HG03571 (cell line): ENCODE data around the gene PLSCR1.
"Not testable (repeated sequence)": the region's sequence is repeated elsewhere in the genome, so short reads cannot be mapped to it uniquely, and the experiment has no call there.

Source experiments
- ATAC-seq: cut with Tn5 transposase; IDR thresholded peaks from one replicate; pipeline ENCODE4 v1.9.1; 2021; ENCODE audit not compliant: unreplicated experiment

Gene PLSCR1

DNA sequence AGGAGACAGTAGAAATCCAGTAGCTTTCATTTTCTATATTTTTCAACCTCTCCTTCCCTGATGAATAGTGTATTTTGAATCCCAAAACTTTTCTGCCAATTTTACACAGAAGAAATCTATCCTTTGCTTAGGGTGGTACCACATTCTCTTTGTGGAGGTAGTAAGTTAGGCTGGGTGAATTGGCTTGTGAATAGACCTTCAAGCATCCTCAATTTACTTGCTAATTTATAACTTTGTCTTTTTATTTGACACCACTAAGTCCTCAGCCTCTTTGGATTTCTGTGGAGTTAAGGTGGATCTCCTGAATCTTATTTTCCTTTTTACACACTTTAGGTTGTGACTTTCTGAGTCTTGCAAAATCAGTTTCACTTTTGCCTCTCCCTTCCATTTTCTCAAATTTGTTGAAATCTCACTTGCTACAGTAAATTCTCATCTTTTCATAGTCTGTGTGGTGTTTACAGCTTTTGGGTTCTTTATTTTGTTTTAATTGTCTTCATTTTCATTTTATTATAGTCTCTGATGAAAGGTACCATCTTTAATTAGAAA lies 5.7 kb upstream of the PLSCR1 start:
- ATAC-seq, result no peak

DNA sequence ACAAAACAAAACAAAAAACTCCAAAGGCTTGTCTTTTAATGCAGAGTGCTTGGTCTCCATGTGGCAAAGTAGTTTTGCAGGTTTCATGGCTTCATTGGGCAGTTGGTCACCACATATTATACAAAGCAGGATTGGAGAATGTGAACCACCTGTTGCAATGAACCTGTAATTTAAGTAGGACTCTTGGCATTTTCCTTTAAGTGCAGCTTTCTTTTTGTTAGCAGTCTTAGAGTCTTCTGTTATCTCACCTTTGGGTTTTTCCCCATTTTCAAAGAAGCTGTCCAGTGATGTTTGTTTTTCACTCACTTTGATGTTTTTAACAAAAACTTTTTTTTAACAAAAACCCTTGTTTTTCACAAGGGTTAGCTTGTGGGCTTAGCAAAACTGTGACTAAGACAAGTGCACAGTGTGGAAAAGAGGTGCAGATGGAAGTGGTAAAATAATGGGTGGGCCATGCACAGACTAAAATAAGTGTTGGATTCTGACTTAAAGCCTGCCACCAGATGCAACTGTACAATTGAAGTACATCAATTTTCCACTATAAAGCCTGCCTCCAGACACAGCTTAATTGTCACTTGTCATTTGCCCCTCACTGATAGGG lies 2.9 kb upstream of the PLSCR1 start:
- ATAC-seq, result no peak

DNA sequence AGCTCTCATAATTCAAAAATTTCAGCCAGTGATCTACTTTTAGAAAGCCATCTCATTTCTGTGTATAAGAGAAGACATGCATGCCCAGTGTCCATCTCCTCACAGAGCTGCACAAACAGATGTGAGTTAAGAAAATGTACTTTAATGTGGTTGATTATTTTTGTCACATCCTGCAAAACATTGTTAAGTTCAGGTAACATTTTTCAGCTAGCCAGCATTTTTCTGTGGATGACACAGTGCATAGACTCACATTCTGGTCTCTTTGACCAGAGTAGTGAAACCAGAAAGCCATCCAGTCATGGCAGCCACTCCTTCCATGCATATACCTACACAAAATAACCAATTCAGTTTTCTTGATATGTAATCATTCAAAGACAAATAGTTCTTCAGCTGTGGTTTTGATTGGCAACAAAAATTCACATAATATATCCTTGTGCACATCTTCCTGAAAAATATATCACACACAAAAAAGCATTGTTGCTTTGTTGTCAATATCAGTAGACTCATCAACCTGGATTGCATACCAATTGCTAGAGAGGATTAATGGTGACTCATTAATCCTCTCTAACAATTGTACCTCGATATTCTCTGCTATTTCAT lies 2.1 kb upstream of the PLSCR1 start:
- ATAC-seq, result no peak

DNA sequence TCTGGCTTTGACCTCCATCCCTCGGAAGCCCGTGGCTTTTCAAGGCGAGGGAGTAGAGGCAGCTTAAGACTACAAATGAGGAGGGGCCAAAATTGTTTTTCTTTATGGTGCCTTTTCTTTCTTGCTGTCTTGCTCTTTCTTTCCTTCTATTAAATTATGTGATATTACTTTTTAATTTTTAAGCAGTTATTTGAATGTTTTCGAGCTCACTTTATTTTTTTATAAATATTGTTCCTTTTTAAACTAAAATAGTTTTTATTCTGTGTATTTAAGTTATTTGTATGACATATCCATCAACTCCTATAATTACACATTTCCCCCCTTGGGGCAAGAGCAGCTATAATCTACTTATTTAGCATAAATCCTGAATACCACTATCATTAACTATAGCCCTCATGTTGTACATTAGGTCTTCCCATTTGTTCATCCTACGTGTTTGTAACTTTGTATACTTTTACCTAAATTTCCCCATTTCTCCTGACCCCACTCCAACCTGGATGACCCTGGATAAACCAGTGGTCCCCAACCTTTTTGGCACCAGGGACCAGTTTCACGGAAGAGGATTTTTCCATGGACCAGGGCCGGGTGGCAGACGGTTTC lies 622 bp upstream of the PLSCR1 start:
- no peak for ATAC-seq

DNA sequence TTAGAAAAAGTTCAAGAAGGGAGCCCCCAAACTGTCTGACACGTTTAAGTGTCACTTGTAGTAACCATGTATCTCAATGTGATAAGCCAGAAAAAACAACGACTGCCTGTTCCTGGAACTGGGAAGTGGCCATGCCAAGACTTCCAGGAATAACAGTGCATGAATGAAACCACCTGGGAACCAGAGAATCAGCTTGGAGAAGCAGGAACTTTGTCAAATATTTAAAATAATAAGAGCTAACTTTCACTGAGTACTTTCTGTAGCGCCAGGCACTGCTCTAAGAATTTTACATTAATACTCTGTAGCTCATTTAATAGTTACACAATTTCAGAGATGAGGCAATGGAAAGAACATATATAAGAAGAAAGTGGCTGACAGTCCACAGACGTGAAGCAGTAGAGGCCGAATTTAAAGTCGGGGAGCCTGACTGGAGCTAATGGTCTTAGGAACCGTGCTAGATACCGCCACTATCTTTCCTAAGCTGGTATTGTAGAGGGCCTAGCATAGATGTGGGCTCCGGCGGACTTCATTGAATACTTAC lies 876 bp downstream of the PLSCR1 start:
- ATAC-seq, result peak; percentile 6

DNA sequence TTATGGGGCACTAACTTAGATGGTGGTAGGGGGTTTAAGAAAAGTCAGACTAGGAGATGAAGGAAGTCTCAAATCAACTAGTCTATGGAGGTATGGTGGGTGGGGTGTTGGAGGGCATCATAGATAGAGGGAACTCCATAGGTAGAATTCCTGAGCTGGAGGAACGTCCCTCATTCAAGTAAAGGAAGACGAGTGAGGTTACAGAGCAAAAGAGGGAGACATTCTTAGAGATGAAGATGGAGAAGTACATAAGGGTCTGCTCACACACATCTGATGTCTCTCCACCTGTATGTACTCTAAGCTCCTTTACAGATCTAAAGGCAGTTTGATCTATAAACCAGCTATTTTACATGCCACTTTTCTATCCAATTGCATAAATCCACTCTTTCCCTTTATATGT lies 1.4 kb downstream of the PLSCR1 start:
- no peak for ATAC-seq

DNA sequence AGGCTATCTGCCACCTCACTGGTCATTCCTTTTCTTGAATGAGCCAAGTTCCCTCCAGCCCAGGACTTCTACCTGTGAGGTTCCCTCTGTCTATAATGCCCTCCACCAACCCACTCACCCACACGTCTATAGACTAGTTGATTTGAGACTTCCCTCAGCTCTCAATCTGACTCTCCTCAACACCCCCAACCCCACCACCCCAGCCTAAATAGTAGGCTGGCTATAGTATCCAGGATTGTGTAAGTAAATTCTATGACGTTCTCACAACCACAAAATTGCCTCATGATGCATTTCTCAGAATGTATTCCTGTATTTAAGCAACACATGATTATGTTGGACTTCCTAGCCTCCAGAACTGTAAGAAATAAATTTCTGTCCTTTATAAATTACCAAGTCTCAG lies 2.2 kb downstream of the PLSCR1 start:
- no peak for ATAC-seq

DNA sequence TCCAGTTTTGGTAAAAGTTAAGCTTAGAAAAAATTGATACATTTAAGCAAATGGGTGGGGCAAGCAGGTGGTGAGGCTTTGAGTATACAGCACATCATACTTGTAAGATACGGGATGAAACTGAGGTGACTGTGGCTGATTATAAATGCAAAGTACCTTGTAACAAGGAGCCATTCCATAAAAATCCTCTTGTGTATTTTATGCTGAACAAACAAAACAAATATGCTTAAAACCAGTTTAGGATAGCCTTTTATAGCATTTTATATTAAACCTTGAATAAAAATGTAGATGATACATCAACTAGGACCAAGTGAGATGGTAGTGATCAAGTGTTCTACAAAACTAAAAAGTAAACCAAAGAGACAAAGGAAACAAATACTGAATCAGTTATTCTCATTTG lies 3.4 kb downstream of the PLSCR1 start:
- ATAC-seq, result no peak

DNA sequence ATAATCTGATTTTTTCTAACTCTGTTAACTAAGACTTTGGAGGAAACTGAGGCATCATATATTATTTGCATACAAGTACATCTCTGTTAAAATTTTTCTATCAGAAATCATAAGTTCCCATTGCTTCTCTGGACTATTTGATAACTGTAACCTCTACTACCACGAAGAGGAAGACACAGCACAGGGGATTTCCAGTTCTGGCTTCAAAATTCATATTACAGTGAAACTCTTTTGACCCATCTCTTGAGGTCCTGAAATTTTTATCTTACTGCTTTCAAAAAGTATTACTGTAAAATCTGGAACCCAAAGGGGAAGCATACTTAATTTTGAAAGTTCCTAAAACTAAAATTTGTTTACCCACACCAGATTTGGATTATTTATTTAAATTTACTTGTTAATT lies 4.2 kb downstream of the PLSCR1 start:
- no peak for ATAC-seq

DNA sequence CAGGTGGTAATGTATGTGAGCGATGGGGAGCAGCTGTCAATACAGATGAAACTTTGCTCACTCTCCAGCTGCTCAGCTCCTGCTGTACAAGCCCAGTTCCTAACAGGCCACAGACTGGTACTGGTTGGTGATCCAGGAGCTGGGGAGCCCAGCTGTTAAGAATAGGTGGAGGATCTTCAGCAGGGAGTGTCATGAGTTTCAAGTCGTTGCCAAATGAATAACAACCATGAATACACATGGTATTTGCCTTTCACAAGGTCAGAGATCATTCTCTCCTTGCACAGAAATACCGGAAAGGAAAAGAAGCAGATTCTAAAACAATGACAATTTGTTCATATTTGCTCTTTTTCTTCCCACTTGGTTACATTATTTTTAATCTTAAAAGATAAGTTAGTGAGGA lies 5.1 kb downstream of the PLSCR1 start:
- ATAC-seq, result no peak

DNA sequence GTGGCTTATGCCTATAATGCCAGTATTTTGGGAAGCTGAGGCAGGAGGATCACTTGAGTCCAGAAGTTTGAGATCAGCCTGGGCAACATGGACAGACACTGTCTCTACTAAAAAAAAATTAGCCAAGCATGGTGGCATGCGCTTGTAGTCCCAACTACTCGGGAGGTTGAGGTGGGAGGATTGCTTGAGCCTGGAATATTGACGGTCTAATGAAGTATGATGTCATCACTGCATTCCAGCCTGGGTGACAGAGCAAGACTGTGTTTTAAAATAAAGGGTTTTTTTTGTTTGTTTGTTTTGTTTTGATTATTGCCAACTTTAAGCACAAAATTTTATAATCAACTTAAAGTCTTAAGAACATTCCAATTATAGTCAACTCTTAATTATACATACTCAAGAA lies 6.8 kb downstream of the PLSCR1 start:
- ATAC-seq, result no peak

DNA sequence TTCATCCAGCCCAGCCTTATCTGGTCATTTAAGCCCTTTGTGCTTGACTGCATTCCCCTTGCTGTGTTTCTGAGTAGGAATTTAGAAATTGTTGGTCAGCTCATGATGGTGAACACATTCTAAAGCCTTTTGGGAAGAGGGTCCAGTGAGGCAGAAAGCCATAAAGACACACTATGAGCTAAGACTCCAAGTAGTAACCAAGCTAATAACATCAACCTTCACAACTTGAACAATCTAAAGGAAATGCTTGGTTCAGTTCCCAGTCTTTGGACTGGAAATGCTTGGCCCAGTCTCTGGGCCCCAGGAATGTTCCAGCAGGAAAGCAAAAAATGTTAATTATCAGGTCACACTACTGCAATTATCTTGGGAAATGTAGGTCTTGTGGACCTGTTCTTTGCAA lies 7.7 kb downstream of the PLSCR1 start:
- ATAC-seq, result no peak

DNA sequence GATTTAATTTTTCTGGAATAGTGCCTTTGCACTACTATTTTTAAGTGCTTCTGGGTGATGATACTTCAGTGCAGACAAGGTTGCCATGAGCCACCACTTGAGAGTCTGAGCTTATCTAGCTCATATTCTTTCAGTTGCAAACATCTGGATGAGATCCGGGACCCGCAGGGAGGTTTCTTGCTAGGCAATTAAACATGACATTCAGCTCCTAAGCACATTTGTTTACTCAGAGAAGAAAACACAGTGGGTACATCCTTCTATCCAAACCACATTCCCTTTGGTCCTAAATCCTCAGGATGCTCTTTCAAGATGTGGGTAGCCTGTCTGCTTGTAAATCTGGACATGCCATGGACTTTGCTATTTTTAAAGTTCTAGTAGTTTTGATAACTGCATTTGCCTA lies 12.0 kb downstream of the PLSCR1 start:
- no peak for ATAC-seq

DNA sequence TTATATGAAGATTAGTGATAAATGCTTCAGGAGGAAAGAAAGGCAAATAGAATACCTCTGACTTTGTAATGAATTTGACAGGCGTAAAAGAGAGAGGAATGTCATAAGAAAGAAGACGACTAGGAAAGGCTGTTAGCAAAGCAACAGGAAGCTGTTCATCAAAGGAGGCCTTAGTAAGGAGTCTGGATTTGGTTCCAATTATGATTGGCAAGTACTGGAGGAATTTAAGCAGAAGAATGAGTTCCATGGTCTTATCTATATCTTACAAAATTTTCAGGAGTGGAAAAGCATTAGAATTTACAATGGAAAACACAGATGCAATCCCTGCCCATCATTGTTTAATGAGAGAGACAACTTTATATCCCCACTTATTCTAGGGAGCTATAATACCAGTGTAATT lies 13.8 kb downstream of the PLSCR1 start:
- no peak for ATAC-seq

DNA sequence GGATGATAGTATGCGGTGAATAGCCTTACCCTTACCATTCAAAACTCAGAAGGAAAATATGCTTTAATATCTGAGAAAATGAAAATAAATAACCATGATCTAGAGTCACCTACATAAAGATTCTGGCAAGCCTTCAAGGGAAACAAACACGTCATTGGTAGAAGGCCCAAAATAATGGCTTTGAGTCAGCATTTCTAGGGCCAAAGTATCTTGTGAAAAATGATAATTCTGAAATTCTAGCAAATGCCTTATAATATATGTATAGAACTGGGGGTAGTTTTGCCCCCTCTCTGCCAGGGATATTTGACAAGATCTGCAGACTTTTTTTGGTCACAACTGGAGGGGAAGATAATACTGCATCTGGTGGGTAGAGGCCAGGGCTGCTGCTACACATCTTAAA lies 15.4 kb downstream of the PLSCR1 start:
- ATAC-seq, result no peak

DNA sequence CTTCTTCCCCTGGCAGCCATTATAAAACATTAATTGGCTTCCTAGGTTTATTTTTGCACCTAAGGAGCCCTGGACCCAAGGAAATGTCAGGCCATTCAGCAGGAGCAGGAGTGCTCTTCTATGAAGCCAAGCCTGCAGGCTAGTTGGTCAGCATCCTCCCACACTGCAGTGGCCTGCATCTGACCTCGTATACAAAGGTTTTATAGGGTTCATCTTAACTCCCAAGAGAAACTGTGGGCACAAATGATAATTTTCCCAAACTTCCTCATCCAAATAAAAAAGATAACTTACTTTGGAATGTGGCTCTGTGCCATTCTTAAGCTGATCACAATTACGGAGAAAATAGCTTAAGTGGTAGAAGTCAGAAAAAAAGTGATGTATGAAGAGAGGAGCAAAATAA lies 19.4 kb downstream of the PLSCR1 start:
- no peak for ATAC-seq

DNA sequence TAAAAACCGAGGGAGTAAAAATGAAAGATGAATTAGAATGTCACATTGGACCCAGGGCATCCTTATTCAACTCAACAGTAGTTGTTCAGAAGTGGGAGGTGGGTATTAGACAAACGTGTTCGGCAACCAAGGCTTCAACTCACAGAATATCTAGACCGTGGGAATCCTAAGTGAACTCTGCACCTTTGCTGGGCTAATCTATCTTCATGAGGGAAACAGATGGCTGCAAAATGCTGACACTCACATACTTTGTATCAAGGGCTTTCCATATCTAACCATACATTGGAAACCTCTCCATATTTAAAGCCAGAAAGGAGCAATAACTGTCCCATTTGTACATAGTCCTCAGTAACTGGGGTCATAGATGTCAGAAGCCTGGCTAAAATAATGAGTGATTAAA lies 20.9 kb downstream of the PLSCR1 start:
- no peak for ATAC-seq

DNA sequence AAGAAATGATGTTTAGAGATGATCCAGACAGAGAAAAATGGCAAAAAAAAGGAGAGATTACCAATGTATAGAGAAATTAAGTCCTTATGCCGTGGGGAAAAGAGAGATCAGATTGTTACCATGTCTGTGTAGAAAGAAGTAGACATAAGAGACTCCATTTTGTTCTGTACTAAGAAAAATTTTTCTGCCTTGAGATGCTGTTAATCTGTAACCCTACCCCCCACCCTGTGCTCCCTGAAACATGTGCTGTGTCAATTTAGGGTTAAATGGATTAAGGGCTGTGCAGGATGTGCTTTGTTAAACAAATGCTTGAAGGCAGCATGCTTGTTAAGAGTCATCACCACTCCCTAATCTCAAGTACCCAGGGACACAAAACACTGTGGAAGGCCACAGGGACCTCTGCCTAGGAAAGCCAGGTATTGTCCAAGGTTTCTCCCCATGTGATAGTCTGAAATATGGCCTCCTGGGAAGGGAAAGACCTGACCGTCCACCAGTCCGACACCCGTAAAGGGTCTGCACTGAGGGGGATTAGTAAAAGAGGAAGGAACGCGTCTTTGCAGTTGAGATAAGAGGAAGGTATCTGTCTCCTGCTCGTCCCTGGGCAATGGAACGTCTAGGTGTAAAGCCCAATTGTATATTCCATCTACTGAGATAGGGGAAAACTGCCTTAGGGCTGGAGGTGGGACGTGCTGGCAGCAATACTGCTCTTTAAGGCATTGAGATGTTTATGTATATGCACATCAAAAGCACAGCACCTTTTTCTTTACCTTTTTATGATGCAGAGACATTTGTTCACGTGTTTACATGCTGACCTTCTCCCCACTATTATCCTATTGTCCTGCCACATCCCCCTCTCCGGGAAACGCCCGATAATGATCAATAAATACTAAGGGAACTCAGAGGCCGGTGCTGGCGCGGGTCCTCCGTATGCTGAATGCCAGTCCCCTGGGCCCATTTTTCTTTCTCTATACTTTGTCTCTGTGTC lies 21.9 kb downstream of the PLSCR1 start:
- ATAC-seq, result not testable (repeated sequence)

DNA sequence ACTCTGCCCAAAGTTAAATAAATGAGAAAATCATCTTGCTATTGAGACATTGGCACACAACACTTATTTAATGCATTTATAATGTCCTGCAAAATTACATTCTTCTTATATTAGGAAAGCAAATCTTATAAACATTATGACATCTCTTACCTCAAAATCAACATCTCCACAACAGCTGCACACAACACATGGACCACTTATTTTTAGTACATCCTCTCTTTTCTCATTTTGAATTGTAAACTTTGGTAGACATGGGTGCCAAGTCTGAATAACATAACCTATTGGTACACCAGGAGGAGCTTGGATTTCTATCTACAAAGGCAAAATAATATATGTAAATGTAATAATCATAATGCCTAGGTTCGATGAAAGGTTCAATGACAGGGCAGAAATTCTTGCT lies 23.0 kb downstream of the PLSCR1 start:
- ATAC-seq, result no peak

DNA sequence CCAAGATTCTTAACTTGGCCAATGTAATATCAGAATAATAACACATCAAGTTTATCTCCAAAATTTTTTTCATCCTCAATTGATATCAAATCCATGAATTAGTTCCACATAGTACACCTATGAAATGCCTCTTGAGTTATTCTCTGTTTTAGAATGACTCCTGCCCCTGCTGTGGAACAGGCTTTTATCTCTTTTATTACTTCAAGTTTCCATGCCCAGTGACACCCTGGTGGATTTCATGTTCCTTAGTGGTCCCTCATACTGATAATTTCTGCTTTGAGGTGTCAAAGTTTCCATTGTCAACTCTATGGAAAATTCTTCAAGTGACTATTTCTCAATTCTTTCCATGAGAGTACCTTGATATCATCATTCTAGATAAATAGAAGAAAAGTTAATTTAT lies 24.6 kb downstream of the PLSCR1 start:
- ATAC-seq, result no peak
